Osteoblast (primary cell): ENCODE results near the gene ALPL. TPM values are rescaled to one million over a fixed set of nuclear protein-coding genes. Genes with fewer than 3 reads are reported as not detected.

Experiments
- DNase-seq: peaks from one replicate; pipeline ENCODE4 v3.0.0; 2011; ENCODE audit warnings: low spot score, mixed read lengths; ENCODE audit not compliant: insufficient read length; ENCODE audit errors: missing footprints
- H2AFZ ChIP-seq: 2 replicates; pipeline ENCODE4 v1.6.0; 2011; ENCODE audit warnings: mild to moderate bottlenecking, low read length
- H3K27ac ChIP-seq: 2 replicates; pipeline ENCODE4 v1.5.1; 2011; ENCODE audit warnings: mild to moderate bottlenecking, low read depth, low read length, moderate library complexity
- H3K27me3 ChIP-seq: 2 replicates; pipeline ENCODE4 v1.6.0; 2012; ENCODE audit warnings: mild to moderate bottlenecking, control low read depth, inconsistent platforms, low read length, moderate library complexity; ENCODE audit not compliant: insufficient read depth
- H3K36me3 ChIP-seq: 2 replicates; pipeline ENCODE4 v1.5.1; 2011; ENCODE audit warnings: mild to moderate bottlenecking, low read length, control low read depth, moderate library complexity; ENCODE audit not compliant: insufficient read depth
- H3K4me1 ChIP-seq: 2 replicates; pipeline ENCODE4 v1.5.1; 2011; ENCODE audit warnings: mild to moderate bottlenecking, low read length, control low read depth, moderate library complexity; ENCODE audit not compliant: insufficient read depth
- H3K4me2 ChIP-seq: 2 replicates; pipeline ENCODE4 v1.6.0; 2011; ENCODE audit warnings: mild to moderate bottlenecking, low read length; ENCODE audit not compliant: insufficient read depth
- H3K4me3 ChIP-seq: fragments of 200-600 bp; sonication (generic); 3 replicates; pipeline ENCODE4 v1.5.1; 2012; ENCODE audit warnings: mild to moderate bottlenecking, low read length, inconsistent platforms; ENCODE audit not compliant: insufficient read depth
- H3K79me2 ChIP-seq: 2 replicates; pipeline ENCODE4 v1.6.0; 2012; ENCODE audit warnings: mild to moderate bottlenecking, low read length, control low read depth, inconsistent platforms; ENCODE audit not compliant: insufficient read depth
- H3K9me3 ChIP-seq: 2 replicates; pipeline ENCODE4 v1.5.1; 2011; ENCODE audit warnings: low read depth, low read length, control low read depth
- H4K20me1 ChIP-seq: 2 replicates; pipeline ENCODE4 v1.6.0; 2012; ENCODE audit warnings: mild to moderate bottlenecking, low read length, control low read depth; ENCODE audit not compliant: insufficient read depth
- CTCF ChIP-seq: IDR thresholded peaks from 2 replicates; pipeline ENCODE4 v1.5.1; 2011; ENCODE audit warnings: mild to moderate bottlenecking, low read depth, low read length, moderate library complexity; ENCODE audit errors: extremely low read depth
- total RNA-seq: library from RNA; depleted of rRNA; stranded (reverse); fragments of >200 nt; gene quantifications from 2 replicates; pipeline ENCODE4 v1.2.3, GENCODE V29; 2012

The ALPL gene
- total RNA-seq, 1 donor: 8.0 TPM

DNA sequence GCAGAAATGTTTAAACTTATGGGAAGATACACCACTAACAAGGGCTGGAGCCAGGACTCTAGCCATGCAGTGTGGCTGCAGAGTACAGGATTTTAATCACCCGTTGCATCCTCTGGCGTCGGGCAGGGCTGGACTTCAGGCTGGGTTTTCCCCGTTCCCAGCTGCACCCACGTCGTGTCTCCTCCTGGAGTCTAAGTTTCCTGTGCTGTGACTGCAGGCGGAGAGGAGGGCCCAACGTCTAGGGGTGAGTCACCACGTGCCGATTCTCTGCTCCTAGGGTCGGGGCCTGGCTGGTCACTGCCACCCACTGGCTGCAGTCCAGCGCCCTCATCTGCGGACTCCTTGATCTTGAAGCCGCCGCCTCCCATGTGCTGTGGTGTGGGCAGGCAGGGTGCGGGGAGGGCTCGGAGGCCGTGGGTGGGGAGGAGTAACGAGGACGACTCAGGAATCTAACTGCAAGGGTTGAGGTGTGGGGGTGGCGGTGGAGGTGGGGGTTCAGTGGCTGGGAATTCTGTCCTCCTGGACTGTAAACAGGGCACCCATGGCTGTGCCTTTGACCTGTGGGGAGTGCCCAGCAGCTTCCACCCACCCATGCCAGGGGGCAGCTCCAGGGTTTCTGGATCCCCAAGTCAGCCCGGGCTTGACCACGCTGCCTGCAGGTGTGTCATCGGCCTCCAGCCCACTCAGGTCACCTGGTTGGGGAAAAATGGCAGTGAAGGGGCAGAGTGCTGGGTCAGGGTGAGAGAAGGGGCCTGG is 77.8 kb downstream of the ALPL start:
- peak overlapping the region; percentile 11 for H3K4me3 ChIP-seq
- H3K36me3 ChIP-seq: no peaks in the 10 kb centered on the region
- no peak for TF ChIP-seq CTCF
- H3K9me3 ChIP-seq: no peaks in the 10 kb centered on the region
- H3K27me3 ChIP-seq: peaks cover 7% of the 10 kb centered on the region
- H3K4me2 ChIP-seq: peak overlapping the region; percentile 28
- no peaks in the 10 kb centered on the region for H3K79me2 ChIP-seq
- DNase-seq: peak; percentile 100
- H3K27ac ChIP-seq: peak overlapping the region; percentile 62
- no peaks in the 10 kb centered on the region for H4K20me1 ChIP-seq
- peaks cover 23% of the 10 kb centered on the region for H3K4me1 ChIP-seq
- H2AFZ ChIP-seq: peak overlapping the region; percentile 81

DNA sequence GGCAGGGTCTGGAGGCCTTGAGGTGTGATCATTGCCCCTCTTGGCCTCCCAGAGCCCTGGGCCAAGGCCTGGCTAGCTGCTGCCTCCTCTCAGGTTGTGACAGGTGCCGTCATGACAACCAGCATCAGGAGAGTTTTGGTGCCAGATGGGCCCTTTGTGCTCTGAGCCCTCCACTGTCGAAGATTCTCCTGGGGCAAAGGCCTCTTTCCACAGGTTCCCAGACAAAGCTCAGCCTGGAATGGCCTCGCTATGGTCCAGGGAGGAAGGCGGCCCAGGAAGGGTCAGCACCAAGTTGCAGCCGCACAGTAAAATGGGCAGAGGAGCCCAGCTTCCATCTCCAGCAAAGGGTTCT is 78.4 kb downstream of the ALPL start:
- no peak overlapping the region for H2AFZ ChIP-seq
- DNase-seq: no peak
- no peaks in the 10 kb centered on the region for H3K9me3 ChIP-seq
- H3K4me1 ChIP-seq: peaks cover 23% of the 10 kb centered on the region
- H3K4me2 ChIP-seq: no peak overlapping the region
- H3K27me3 ChIP-seq: peaks cover 7% of the 10 kb centered on the region
- no peak for TF ChIP-seq CTCF
- H3K27ac ChIP-seq: no peak overlapping the region
- H3K79me2 ChIP-seq: no peaks in the 10 kb centered on the region
- H4K20me1 ChIP-seq: no peaks in the 10 kb centered on the region
- no peak overlapping the region for H3K4me3 ChIP-seq
- no peaks in the 10 kb centered on the region for H3K36me3 ChIP-seq

GRCh38 chr1:21589618-21590017 is 80.4 kb downstream of the ALPL start:
- Histone ChIP-seq H3K36me3 (no peaks in the 10 kb centered on the region), H3K27ac (no peak overlapping the region), H3K4me3 (no peak overlapping the region), H2AFZ (no peak overlapping the region), H3K79me2 (no peaks in the 10 kb centered on the region), H3K4me2 (no peak overlapping the region), H3K4me1 (peaks cover 23% of the 10 kb centered on the region), H3K27me3 (peaks cover 11% of the 10 kb centered on the region), H4K20me1 (no peaks in the 10 kb centered on the region), H3K9me3 (no peaks in the 10 kb centered on the region)
- no peak for TF ChIP-seq CTCF
- peak; percentile 31 for DNase-seq

DNA sequence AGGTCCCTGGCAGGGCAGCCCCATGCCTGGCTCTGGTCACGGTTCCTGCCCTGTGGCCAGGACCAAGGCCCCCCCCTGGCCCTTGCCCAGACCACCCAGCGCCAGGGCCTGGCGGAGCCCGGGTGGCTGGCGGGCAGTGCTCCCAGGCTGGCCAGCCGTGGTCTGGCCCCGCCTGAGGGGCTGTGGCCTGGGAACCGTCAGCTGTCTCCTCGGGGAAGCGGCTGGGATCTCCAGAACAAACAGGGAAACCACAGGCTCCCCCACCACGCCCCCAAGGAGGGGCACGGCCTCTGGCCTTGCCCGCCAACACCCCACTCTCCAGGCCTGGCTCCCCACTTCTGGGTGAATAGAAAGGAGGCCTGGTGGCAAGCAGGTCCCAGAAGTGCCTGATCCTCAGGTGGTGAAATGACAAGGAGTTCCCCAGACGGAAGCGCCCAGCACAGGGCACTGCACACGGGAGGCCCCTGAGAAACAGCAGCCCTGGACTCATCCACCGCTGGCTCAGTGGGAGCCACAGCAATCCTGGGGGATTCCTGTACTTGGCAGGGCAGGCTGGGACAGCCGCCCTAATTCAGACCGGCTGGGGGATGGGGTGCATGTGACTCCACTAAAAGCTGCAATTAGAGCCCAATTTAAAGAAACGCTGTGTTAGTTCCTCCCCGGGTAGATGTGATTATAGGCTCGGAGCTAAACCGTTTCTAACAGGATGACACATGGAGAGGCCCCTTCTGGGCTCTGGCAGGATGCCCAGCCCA is 81.1 kb downstream of the ALPL start:
- Histone ChIP-seq H3K4me1 (peaks cover 19% of the 10 kb centered on the region), H3K79me2 (no peaks in the 10 kb centered on the region), H3K36me3 (no peaks in the 10 kb centered on the region), H3K4me2 (no peak overlapping the region), H4K20me1 (no peaks in the 10 kb centered on the region), H3K27me3 (peaks cover 11% of the 10 kb centered on the region), H2AFZ (no peak overlapping the region), H3K4me3 (no peak overlapping the region), H3K9me3 (no peaks in the 10 kb centered on the region), H3K27ac (no peak overlapping the region)
- DNase-seq: peak; percentile 83
- no peak for TF ChIP-seq CTCF
